ENCODE results near the gene KIAA1328. TPM values are rescaled to one million over a fixed set of nuclear protein-coding genes. Genes with fewer than 3 reads are reported as not detected.

KIAA1328 gene
- polyA plus RNA-seq, 1 donor (not counting 4 experiments of a cell fraction or from before 2014, with no cell fraction given): 5.5 TPM

DNA sequence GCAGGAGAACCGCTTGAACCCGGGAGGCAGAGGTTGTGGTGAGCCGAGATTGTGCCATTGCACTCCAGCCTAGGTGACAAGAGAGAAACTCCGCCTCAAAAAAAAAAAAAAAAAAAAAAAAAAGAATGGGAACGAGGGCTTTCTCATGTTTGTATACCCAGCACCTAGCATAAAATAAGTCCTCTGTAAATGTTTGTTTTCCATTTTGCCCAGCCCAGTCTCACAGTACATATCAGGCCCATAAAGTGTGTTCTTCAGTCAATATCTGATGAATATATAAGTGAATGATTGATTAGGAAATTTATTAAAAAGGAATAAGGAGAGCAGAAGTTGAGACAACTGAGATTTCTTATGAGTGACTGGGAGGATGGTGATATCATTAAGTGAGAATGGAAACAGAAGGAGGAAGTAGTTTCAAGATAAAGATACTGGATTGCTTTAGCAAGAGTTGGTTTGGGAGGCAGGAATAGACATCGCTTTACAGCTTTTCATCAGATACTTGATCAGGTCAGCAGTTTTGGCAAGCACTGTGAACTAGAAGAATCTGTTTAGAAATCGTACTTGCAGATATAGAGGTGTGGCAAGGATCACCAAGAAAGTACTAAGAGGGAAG is 327.5 kb downstream of the KIAA1328 start:
- Histone ChIP-seq H3K9me3 (ENCODE audit: control insufficient read depth, low read depth, low read length) (no peaks in the 10 kb centered on the region), H3K9ac (ENCODE audit: control insufficient read depth, extremely low read depth, insufficient read depth, low read length) (no peak overlapping the region), H3K4me1 (ENCODE audit: control insufficient read depth, extremely low read depth, insufficient read depth, low read length) (peaks cover 2% of the 10 kb centered on the region), H2AFZ (ENCODE audit: control insufficient read depth, low read length) (no peak overlapping the region), H3K9me1 (ENCODE audit: control insufficient read depth, extremely low read depth, insufficient read depth, low read length) (no peaks in the 10 kb centered on the region), H3K36me3 (ENCODE audit: control insufficient read depth in 2 of 2, extremely low read depth in 1 of 2, insufficient read depth in 2 of 2, low read length in 2 of 2) (no peaks in the 10 kb centered on the region), H3K4me2 (ENCODE audit: control insufficient read depth, extremely low read depth, insufficient read depth, low read depth, low read length) (no peak overlapping the region), H3K4me3 (ENCODE audit: control insufficient read depth in 2 of 3, extremely low read depth in 1 of 3, insufficient read depth in 2 of 3, low read depth in 1 of 3, low read length in 3 of 3) (no peak overlapping the region), H3K27me3 (ENCODE audit: control insufficient read depth, extremely low read depth, insufficient read depth, low read length) (no peaks in the 10 kb centered on the region), H4K20me1 (ENCODE audit: control insufficient read depth, extremely low read depth, insufficient read depth, low read length) (no peaks in the 10 kb centered on the region), H3K27ac (ENCODE audit: control insufficient read depth, insufficient read depth, low read length) (no peak overlapping the region), H3K79me2 (ENCODE audit: control insufficient read depth, insufficient read depth, low read length) (no peaks in the 10 kb centered on the region)
- DNase-seq (ENCODE audit: low read depth, low spot score) (no peak), FAIRE-seq (no peak)
- TF ChIP-seq, protein P1, sequence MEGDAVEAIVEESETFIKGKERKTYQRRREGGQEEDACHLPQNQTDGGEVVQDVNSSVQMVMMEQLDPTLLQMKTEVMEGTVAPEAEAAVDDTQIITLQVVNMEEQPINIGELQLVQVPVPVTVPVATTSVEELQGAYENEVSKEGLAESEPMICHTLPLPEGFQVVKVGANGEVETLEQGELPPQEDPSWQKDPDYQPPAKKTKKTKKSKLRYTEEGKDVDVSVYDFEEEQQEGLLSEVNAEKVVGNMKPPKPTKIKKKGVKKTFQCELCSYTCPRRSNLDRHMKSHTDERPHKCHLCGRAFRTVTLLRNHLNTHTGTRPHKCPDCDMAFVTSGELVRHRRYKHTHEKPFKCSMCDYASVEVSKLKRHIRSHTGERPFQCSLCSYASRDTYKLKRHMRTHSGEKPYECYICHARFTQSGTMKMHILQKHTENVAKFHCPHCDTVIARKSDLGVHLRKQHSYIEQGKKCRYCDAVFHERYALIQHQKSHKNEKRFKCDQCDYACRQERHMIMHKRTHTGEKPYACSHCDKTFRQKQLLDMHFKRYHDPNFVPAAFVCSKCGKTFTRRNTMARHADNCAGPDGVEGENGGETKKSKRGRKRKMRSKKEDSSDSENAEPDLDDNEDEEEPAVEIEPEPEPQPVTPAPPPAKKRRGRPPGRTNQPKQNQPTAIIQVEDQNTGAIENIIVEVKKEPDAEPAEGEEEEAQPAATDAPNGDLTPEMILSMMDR (optimal IDR thresholded peaks at IDR 0.05 in 1 of 3, IDR thresholded peaks at IDR 0.05 in 1 of 3, conservative IDR thresholded peaks at IDR 0.05 in 1 of 3; ENCODE audit: extremely low read depth in 1 of 3, insufficient read depth in 2 of 3, low read length in 3 of 3): no peak
- TF ChIP-seq EZH2 (IDR thresholded peaks at IDR 0.05; ENCODE audit: low read length): no peak
- dilution Hi-C loops (cut with MboI; ENCODE audit: extremely low pct_ligation_motif_present, low sequenced_read_pairs): no loop called here

DNA sequence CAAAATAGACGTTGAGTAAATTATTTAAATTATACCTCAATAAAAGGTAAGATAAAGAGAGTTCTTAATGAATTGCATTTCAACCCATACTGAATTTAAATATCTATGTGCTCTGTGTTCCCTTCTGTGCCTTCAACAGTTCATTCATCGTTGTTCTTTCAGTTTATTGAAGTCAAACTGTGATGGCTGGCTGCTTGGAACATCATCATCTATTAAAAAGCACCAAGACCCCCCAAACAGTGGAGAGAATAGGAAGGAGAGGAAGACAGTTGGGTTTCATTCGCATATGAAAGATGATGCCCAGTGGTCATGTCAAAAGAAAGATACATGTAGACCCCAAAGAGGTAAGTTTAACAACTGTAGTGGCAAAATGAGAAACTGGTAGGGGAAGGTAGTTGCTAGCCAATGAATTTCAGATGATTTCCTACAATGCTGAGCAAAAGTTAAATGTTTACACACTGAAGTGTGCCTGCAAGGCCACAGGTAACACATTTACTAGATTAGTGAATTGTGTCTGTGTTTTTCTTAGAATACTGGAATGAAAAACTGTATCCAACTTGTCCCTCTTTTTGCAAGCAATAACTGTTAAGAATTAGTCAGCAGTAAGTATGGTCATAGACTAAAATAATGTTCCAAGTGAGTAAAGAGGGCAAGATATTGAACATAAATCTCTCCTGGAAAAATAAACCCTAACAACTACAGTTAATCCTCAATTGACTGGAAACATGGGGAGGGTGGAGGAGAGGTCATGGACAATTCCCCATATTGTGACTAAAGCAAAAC is 331.3 kb downstream of the KIAA1328 start:
- H3K27ac ChIP-seq (ENCODE audit: control insufficient read depth, insufficient read depth, low read length): no peak overlapping the region
- DNase-seq (ENCODE audit: low read depth, low spot score): no peak
- dilution Hi-C loops (cut with MboI; ENCODE audit: extremely low pct_ligation_motif_present, low sequenced_read_pairs): no loop called here
- no peaks in the 10 kb centered on the region for H3K9me3 ChIP-seq (ENCODE audit: control insufficient read depth, low read depth, low read length)
- no peaks in the 10 kb centered on the region for H3K27me3 ChIP-seq (ENCODE audit: control insufficient read depth, extremely low read depth, insufficient read depth, low read length)
- H3K79me2 ChIP-seq (ENCODE audit: control insufficient read depth, insufficient read depth, low read length): no peaks in the 10 kb centered on the region
- H3K4me3 ChIP-seq (ENCODE audit: control insufficient read depth in 2 of 3, extremely low read depth in 1 of 3, insufficient read depth in 2 of 3, low read depth in 1 of 3, low read length in 3 of 3): no peak overlapping the region
- FAIRE-seq: no peak
- H3K4me2 ChIP-seq (ENCODE audit: control insufficient read depth, extremely low read depth, insufficient read depth, low read depth, low read length): no peak overlapping the region
- peaks cover 2% of the 10 kb centered on the region for H3K4me1 ChIP-seq (ENCODE audit: control insufficient read depth, extremely low read depth, insufficient read depth, low read length)
- H2AFZ ChIP-seq (ENCODE audit: control insufficient read depth, low read length): no peak overlapping the region
- no peaks in the 10 kb centered on the region for H4K20me1 ChIP-seq (ENCODE audit: control insufficient read depth, extremely low read depth, insufficient read depth, low read length)
- H3K36me3 ChIP-seq (ENCODE audit: control insufficient read depth in 2 of 2, extremely low read depth in 1 of 2, insufficient read depth in 2 of 2, low read length in 2 of 2): no peaks in the 10 kb centered on the region
- no peak overlapping the region for H3K9ac ChIP-seq (ENCODE audit: control insufficient read depth, extremely low read depth, insufficient read depth, low read length)
- no peaks in the 10 kb centered on the region for H3K9me1 ChIP-seq (ENCODE audit: control insufficient read depth, extremely low read depth, insufficient read depth, low read length)
- TF ChIP-seq EZH2 (IDR thresholded peaks at IDR 0.05; ENCODE audit: low read length): no peak
